Colonic mucosa (tissue), 4 donors: Measurements from ENCODE around the gene APOBEC3B. TPM values are rescaled to one million over a fixed set of nuclear protein-coding genes. Genes with fewer than 3 reads are reported as not detected.

Source experiments
- DNase-seq: peaks from one replicate; pipeline ENCODE4 v3.0.0-alpha.2; 2020
- H3K27ac ChIP-seq: fragments of 200-600 bp; one replicate; pipeline ENCODE4 v1.8.0; 2021
- H3K27me3 ChIP-seq: fragments of 200-600 bp; one replicate; pipeline ENCODE4 v1.8.0; 2021
- H3K36me3 ChIP-seq: fragments of 200-600 bp; one replicate; pipeline ENCODE4 v1.8.0; 2021
- H3K4me1 ChIP-seq: fragments of 200-600 bp; one replicate; pipeline ENCODE4 v1.8.0; 2021; ENCODE audit warnings: mild to moderate bottlenecking
- H3K4me3 ChIP-seq: fragments of 200-600 bp; one replicate; pipeline ENCODE4 v1.8.0; 2021
- H3K9ac ChIP-seq, 2 donors: one replicate each; pipeline ENCODE4 v1.7.0; 2013; ENCODE audit warnings: control low read depth in 2 of 2, low read depth in 2 of 2, low read length in 2 of 2
- H3K9me3 ChIP-seq: fragments of 200-600 bp; one replicate; pipeline ENCODE4 v1.8.0; 2021
- intact Hi-C: fragments of 100-400 bp; cut with DNase I; formaldehyde crosslinking; loops from one replicate; pipeline ENCODE4 v1.14.1; 2022
- total RNA-seq, 2 donors: library from RNA; stranded (reverse); fragmentation: NEBNext Ultra II Directional in 1 of 2; extraction: Animal tissue kit (Norgen Biotek cat#: 25700) in 1 of 2; gene quantifications; one replicate each; pipeline ENCODE4 v1.2.1, GENCODE V29; 2021
- TF ChIP-seq, protein P1 (sequence below): fragments of 200-600 bp; IDR thresholded peaks from one replicate; pipeline ENCODE4 v1.8.0; 2022; ENCODE audit warnings: antibody characterized with exemption, mild to moderate bottlenecking
- donor health status: healthy.
- donor health status: DM: no; HTN: no; CAD: no.
- donor health status: DM: no; HTN: no; CAD: no.

APOBEC3B gene
- total RNA-seq, 2 donors from 2014 or later = 9.3 to 18.9 TPM

DNA sequence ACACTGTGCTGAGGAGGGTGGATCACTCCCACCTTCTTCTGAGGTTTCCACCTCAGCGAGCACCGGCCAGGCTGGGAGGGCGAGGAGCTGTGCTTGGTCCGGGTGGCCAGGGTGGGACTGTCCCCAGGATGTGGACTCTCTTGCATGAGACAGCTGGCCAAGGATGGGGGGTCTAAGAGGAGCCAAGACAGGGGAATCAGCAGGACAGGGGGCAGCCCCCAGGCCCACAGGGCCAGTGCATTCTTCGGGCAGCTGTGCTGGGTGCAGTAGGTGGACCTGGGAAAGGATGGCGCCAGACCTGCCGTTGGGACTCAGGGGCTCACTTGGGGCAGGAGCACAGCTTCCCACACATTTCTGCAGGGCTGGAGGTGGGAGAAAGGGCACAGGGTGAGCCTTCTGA, 15.2 kb upstream of the APOBEC3B start:
- no peak overlapping the region for H3K27ac ChIP-seq

DNA sequence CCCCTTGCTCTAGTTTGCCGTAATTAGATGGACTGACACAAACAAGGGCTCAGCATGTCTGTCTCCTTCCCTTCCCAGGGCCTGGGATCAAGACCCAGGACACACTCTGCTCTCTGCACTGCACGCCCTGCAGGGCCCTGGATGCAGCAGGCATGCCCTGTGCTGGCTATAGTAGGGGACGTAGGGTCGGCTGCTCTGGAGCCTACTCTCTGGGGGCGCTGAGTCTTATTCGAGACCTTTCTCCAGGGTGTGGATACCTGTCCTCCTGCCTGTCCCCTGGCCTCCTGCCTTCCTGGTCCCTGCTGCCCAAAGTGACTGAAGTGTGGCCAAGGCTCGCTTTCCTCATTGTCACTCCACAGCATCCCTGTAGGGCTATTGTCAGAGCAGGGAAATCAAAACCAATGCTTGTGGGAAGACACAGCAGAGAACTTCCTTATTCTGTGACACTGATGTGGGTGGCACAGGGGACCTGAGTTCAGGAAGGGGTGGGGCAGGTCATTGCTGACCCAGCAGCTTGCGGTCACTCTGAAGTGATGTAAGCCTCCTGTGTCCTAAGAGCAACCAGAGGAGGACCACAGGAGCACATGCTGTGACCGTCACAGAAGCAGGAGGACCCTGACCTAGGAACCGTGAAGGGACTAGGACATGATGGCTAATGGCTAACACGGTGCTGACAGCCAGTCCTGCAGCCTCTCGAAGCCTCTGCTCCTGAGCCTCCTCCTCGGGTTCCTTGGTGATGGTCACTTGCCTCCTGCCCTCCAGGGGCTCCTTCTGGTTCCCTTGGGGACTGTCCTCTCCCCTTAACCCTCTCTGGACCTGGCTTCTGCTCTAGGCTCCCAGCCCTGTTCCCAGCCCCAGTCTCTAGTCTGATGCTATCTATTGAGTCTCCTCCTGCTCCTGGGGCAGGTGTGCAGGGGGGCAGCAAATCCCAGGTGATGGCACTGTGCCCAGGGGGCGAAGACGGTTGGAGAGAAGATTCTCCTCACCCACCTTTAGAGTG, 14.4 kb upstream of the APOBEC3B start:
- H3K36me3 ChIP-seq = no peaks in the 10 kb centered on the region
- no peaks in the 10 kb centered on the region for H3K9me3 ChIP-seq
- H3K27me3 ChIP-seq = no peaks in the 10 kb centered on the region
- no peaks in the 10 kb centered on the region for H3K4me1 ChIP-seq
- H3K27ac ChIP-seq = no peak overlapping the region
- intact Hi-C loops = no loop called here
- TF ChIP-seq, protein P1, sequence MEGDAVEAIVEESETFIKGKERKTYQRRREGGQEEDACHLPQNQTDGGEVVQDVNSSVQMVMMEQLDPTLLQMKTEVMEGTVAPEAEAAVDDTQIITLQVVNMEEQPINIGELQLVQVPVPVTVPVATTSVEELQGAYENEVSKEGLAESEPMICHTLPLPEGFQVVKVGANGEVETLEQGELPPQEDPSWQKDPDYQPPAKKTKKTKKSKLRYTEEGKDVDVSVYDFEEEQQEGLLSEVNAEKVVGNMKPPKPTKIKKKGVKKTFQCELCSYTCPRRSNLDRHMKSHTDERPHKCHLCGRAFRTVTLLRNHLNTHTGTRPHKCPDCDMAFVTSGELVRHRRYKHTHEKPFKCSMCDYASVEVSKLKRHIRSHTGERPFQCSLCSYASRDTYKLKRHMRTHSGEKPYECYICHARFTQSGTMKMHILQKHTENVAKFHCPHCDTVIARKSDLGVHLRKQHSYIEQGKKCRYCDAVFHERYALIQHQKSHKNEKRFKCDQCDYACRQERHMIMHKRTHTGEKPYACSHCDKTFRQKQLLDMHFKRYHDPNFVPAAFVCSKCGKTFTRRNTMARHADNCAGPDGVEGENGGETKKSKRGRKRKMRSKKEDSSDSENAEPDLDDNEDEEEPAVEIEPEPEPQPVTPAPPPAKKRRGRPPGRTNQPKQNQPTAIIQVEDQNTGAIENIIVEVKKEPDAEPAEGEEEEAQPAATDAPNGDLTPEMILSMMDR = no peak
- DNase-seq = no peak
- H3K9ac ChIP-seq = no peak overlapping the region
- no peak overlapping the region for H3K4me3 ChIP-seq

More for the DNA sequence above, 15.2 kb upstream of the APOBEC3B start:
- Histone ChIP-seq H3K4me3 (no peak overlapping the region), H3K27me3 (no peaks in the 10 kb centered on the region), H3K36me3 (no peaks in the 10 kb centered on the region), H3K4me1 (no peaks in the 10 kb centered on the region), H3K9ac (no peak overlapping the region), H3K9me3 (no peaks in the 10 kb centered on the region)
- no peak for DNase-seq
- TF ChIP-seq, protein P1 = no peak
- intact Hi-C loops = no loop called here

DNA sequence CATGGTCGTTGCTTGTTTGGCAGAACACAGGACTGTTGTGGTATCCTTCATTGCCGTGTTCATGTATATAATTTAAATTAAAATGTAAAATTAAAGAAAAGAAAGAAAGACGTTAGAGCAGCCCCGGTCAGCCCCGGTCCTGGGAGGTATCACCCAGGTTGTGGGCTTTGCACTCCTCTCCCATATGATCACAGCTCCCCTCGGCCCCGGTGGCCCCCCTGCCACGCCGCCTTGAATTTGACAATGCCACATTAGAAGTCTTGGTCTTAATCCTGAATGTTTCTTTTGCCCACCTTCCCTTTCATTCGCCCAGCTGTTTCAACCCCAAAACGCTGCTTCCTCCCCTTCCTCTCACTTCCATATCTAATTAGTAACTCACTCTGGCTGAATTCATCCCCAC, 13.3 kb upstream of the APOBEC3B start:
- Histone ChIP-seq H3K4me1 (no peaks in the 10 kb centered on the region), H3K9ac (no peak overlapping the region), H3K27ac (no peak overlapping the region), H3K4me3 (no peak overlapping the region), H3K36me3 (no peaks in the 10 kb centered on the region), H3K27me3 (no peaks in the 10 kb centered on the region), H3K9me3 (no peaks in the 10 kb centered on the region)
- intact Hi-C loops = no loop called here
- TF ChIP-seq, protein P1 = no peak
- DNase-seq = no peak

DNA sequence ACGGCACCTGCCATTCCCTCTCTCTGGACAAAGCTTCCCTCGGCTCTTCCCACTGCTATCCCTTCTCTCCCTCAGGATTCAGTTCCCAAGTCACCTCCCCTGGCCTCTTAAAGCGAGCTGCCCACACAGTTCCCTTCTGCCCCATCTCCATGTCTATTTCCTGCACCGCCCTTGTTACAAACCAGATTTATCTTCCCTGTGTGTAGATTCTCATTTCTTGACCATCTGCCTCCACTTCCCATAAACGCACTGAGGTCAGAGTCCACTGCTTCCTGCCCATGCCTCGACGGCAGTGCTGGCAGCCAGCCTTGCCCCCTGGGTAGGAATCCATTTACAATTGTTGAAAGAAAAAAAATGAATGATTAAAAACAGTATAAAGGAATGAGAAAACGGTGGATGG, 11.6 kb upstream of the APOBEC3B start:
- no peaks in the 10 kb centered on the region for H3K9me3 ChIP-seq
- TF ChIP-seq, protein P1 = no peak
- no peak for DNase-seq

DNA sequence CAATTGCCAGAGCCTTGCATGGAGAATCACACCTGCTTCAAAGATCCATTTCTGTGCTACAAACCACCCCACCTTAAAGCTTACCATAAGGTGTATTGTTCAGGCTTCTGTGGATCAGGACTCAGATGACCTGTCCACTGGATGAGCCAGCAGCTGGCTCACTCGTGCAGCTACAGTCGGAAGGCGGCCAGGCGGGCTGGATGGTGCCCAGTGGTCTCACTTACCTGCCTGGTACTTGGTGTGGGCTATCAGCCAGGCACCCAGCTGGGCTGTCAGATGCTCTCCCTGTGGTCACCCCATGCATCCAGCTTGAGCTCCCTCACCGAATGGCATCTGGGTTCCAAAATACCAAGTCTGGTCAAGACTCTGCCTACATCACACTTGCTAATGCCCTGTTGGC, 10.9 kb upstream of the APOBEC3B start:
- Histone ChIP-seq H3K4me1 (no peaks in the 10 kb centered on the region), H3K27ac (no peak overlapping the region), H3K9me3 (no peaks in the 10 kb centered on the region), H3K27me3 (no peaks in the 10 kb centered on the region), H3K9ac (no peak overlapping the region), H3K36me3 (no peaks in the 10 kb centered on the region), H3K4me3 (no peak overlapping the region)
- TF ChIP-seq, protein P1 = no peak
- no peak for DNase-seq
- intact Hi-C loops = no loop called here

More for the DNA sequence above, 11.6 kb upstream of the APOBEC3B start:
- Histone ChIP-seq H3K36me3 (no peaks in the 10 kb centered on the region), H3K4me1 (no peaks in the 10 kb centered on the region), H3K4me3 (no peak overlapping the region), H3K27ac (no peak overlapping the region), H3K9ac (no peak overlapping the region), H3K27me3 (no peaks in the 10 kb centered on the region)
- intact Hi-C loops = no loop called here
